Caco-2 (cell line): Measurements from ENCODE around the gene MSGN1. TPM values are rescaled to one million over a fixed set of nuclear protein-coding genes. Genes with fewer than 3 reads are reported as not detected.

Experiments
- BruUV-seq: library from RNA; stranded (reverse); fragments of 400-500 nt; replicated peaks from 2 replicates; lab custom pipeline; 2021; lab: Mats Ljungman, UMichigan
- CTCF ChIA-PET: fragments of 300-600 bp; sonication (Branson Sonifier 250); formaldehyde crosslinking; loops from one replicate; lab custom pipeline; 2022; ENCODE audit warnings: antibody characterized with exemption; lab: Charles Lee
- POLR2A ChIA-PET: fragments of 300-600 bp; sonication (Branson Sonifier 250); formaldehyde crosslinking; loops from one replicate; lab custom pipeline; 2022; ENCODE audit warnings: antibody characterized with exemption; lab: Charles Lee
- DNase-seq, 2 experiments: peaks; one replicate each; pipeline versions ENCODE4 v3.0.0 to v3.0.0-alpha.2; 2020 to 2022
- H3K27me3 ChIP-seq: replicated peaks from 2 replicates; pipeline ENCODE4 v1.6.0; 2011; ENCODE audit warnings: low read length; ENCODE audit not compliant: control insufficient read depth, insufficient read depth
- H3K36me3 ChIP-seq: 2 replicates; pipeline ENCODE4 v1.5.1; 2011; ENCODE audit warnings: low read length; ENCODE audit not compliant: control insufficient read depth, insufficient read depth
- H3K4me1 ChIP-seq: fragments of 250-450 bp; sonication (Bioruptor Pico); 2 replicates; pipeline ENCODE4 v1.5.1; 2020; ENCODE audit warnings: mild to moderate bottlenecking
- H3K4me3 ChIP-seq: 2 replicates; pipeline ENCODE4 v1.5.1; 2011; ENCODE audit warnings: low read depth, mild to moderate bottlenecking, control low read depth, low read length
- H3K9me3 ChIP-seq: fragments of 250-450 bp; sonication (Bioruptor Pico); 2 replicates; pipeline ENCODE4 v1.5.1; 2020; ENCODE audit warnings: mild to moderate bottlenecking, moderate library complexity
- H3K27ac Mint-ChIP-seq: one replicate; pipeline ENCODE4 v1.8.0; 2022; ENCODE audit warnings: mixed read lengths; ENCODE audit not compliant: unreplicated experiment
- H3K27me3 Mint-ChIP-seq: one replicate; pipeline ENCODE4 v1.8.0; 2022; ENCODE audit warnings: mixed read lengths; ENCODE audit not compliant: insufficient read depth, unreplicated experiment
- H3K36me3 Mint-ChIP-seq: one replicate; pipeline ENCODE4 v1.8.0; 2022; ENCODE audit warnings: mild to moderate bottlenecking, mixed read lengths; ENCODE audit not compliant: insufficient read depth, unreplicated experiment
- H3K4me1 Mint-ChIP-seq: one replicate; pipeline ENCODE4 v1.8.0; 2022; ENCODE audit warnings: low read depth, mixed read lengths; ENCODE audit not compliant: unreplicated experiment
- H3K4me3 Mint-ChIP-seq: one replicate; pipeline ENCODE4 v1.8.0; 2022; ENCODE audit warnings: mild to moderate bottlenecking, moderate library complexity, mixed read lengths; ENCODE audit not compliant: unreplicated experiment
- H3K9me3 Mint-ChIP-seq: one replicate; pipeline ENCODE4 v1.8.0; 2022; ENCODE audit warnings: mixed read lengths; ENCODE audit not compliant: unreplicated experiment
- CTCF ChIP-seq, 2 experiments: fragments of 200-600 bp in 1 of 2; IDR thresholded peaks; 1 replicate in 1 of 2; 2 replicates in 1 of 2; pipeline versions ENCODE4 v1.5.1 to v1.8.0; 2011 to 2022; ENCODE audit warnings: antibody characterized with exemption in 1 of 2, control low read depth in 1 of 2, inconsistent platforms in 1 of 2, low read depth in 1 of 2, low read length in 1 of 2, mild to moderate bottlenecking in 1 of 2, moderate library complexity in 1 of 2; ENCODE audit not compliant: insufficient read depth in 1 of 2, severe bottlenecking in 1 of 2, unreplicated experiment in 1 of 2
- intact Hi-C: fragments of 100-400 bp; cut with micrococcal nuclease; formaldehyde crosslinking; loops from one replicate; pipeline ENCODE4 v1.10.0; 2022; ENCODE audit not compliant: unreplicated experiment
- total RNA-seq: library from RNA; stranded (reverse); gene quantifications from 2 replicates; pipeline ENCODE4 v1.2.3, GENCODE V29; 2022

MSGN1 gene
- total RNA-seq, 1 experiment from 2014 or later: not detected

GRCh38 chr2:17798338-17798737 lies 17.9 kb upstream of the MSGN1 start:
- ChIA-PET POLR2A (no interaction called here), CTCF (interaction anchor here (0.6 kb wide), 1 partner anchor 44 kb away, joined by 3 read pairs; the partner anchor contains the start of genes GEN1 and SMC6)
- H3K4me1 Mint-ChIP-seq: no peaks in the 10 kb centered on the region
- H3K9me3 Mint-ChIP-seq: no peaks in the 10 kb centered on the region
- DNase-seq: no peak
- no peak overlapping the region for H3K4me3 ChIP-seq
- H3K27me3 ChIP-seq: no peaks in the 10 kb centered on the region
- H3K27ac Mint-ChIP-seq: no peak overlapping the region
- no peaks in the 10 kb centered on the region for H3K36me3 Mint-ChIP-seq
- H3K4me3 Mint-ChIP-seq: no peak overlapping the region
- H3K9me3 ChIP-seq: no peaks in the 10 kb centered on the region
- H3K4me1 ChIP-seq: no peaks in the 10 kb centered on the region
- H3K36me3 ChIP-seq: no peaks in the 10 kb centered on the region
- peaks cover 21% of the 10 kb centered on the region for H3K27me3 Mint-ChIP-seq
- BruUV-seq: no TSS peak
- TF ChIP-seq CTCF (IDR thresholded peaks at IDR 0.05; ENCODE audit: insufficient read depth in 1 of 2, low read depth in 1 of 2, low read length in 1 of 2, severe bottlenecking in 1 of 2, unreplicated experiment in 1 of 2): no peak
- intact Hi-C loops: no loop called here

GRCh38 chr2:17799301-17800120 lies 16.7 kb upstream of the MSGN1 start:
- H3K9me3 Mint-ChIP-seq: no peaks in the 10 kb centered on the region
- no peaks in the 10 kb centered on the region for H3K36me3 Mint-ChIP-seq
- no peak overlapping the region for H3K27ac Mint-ChIP-seq
- no TSS peak for BruUV-seq
- H3K27me3 ChIP-seq: no peaks in the 10 kb centered on the region
- H3K4me1 ChIP-seq: no peaks in the 10 kb centered on the region
- H3K27me3 Mint-ChIP-seq: peaks cover 28% of the 10 kb centered on the region
- no peak overlapping the region for H3K4me3 Mint-ChIP-seq
- no peak for DNase-seq
- no peaks in the 10 kb centered on the region for H3K9me3 ChIP-seq
- H3K4me3 ChIP-seq: no peak overlapping the region
- intact Hi-C loops: no loop called here
- H3K36me3 ChIP-seq: no peaks in the 10 kb centered on the region
- ChIA-PET CTCF (no interaction called here), POLR2A (no interaction called here)
- H3K4me1 Mint-ChIP-seq: no peaks in the 10 kb centered on the region
- TF ChIP-seq CTCF (IDR thresholded peaks at IDR 0.05; ENCODE audit: insufficient read depth in 1 of 2, low read depth in 1 of 2, low read length in 1 of 2, severe bottlenecking in 1 of 2, unreplicated experiment in 1 of 2): no peak

- Histone ChIP-seq H3K36me3 (no peaks in the 10 kb centered on the region), H3K27me3 (no peaks in the 10 kb centered on the region), H3K4me1 (no peaks in the 10 kb centered on the region), H3K4me3 (no peak overlapping the region), H3K9me3 (no peaks in the 10 kb centered on the region)
- ChIA-PET POLR2A (no interaction called here), CTCF (no interaction called here)
- H3K4me3 Mint-ChIP-seq: no peak overlapping the region
- no peak overlapping the region for H3K27ac Mint-ChIP-seq
- no peak for TF ChIP-seq CTCF (IDR thresholded peaks at IDR 0.05; ENCODE audit: insufficient read depth in 1 of 2, low read depth in 1 of 2, low read length in 1 of 2, severe bottlenecking in 1 of 2, unreplicated experiment in 1 of 2)
- no peak for DNase-seq
- no TSS peak for BruUV-seq
- H3K4me1 Mint-ChIP-seq: no peaks in the 10 kb centered on the region
- intact Hi-C loops: no loop called here
- peaks cover 26% of the 10 kb centered on the region for H3K27me3 Mint-ChIP-seq
- no peaks in the 10 kb centered on the region for H3K9me3 Mint-ChIP-seq
- no peaks in the 10 kb centered on the region for H3K36me3 Mint-ChIP-seq
Observed at GRCh38 chr2:17800219-17800618, 16.0 kb upstream of the MSGN1 start.
